ENCODE measurements around the gene KIN.

GRCh38 chr10:7708832-7709231 lies 79.0 kb downstream of the KIN start:
- TF ChIP-seq CTCF (IDR thresholded peaks at IDR 0.05) (no peak), POLR2A (IDR thresholded peaks at IDR 0.05) (no peak)

All from esophagus squamous epithelium (tissue), 4 donors.